IPS DF 6.9 (cell line): ENCODE data around the gene FAM3A.
A peak's percentile ranks its signal among the peaks of the same experiment; 100 is the strongest.
"Not testable (repeated sequence)": the region's sequence is repeated elsewhere in the genome, so short reads cannot be mapped to it uniquely, and the experiment has no call there.

Experiments used
- DNase-seq: peaks from one replicate; pipeline ENCODE4 v3.0.0-alpha.2; 2013; ENCODE audit warnings: low read depth, low spot score
- H3K27ac ChIP-seq: one replicate; pipeline ENCODE4 v1.5.1; 2013; ENCODE audit warnings: low read length, control low read depth
- H3K27me3 ChIP-seq: 2 replicates; pipeline ENCODE4 v1.6.1; 2013; ENCODE audit warnings: mild to moderate bottlenecking, low read length; ENCODE audit not compliant: control insufficient read depth, insufficient read depth
- H3K36me3 ChIP-seq: 2 replicates; pipeline ENCODE4 v1.6.1; 2013; ENCODE audit warnings: low read length; ENCODE audit not compliant: control insufficient read depth, insufficient read depth
- H3K4me1 ChIP-seq: 2 replicates; pipeline ENCODE4 v1.6.1; 2013; ENCODE audit warnings: low read length; ENCODE audit not compliant: control insufficient read depth, insufficient read depth
- H3K4me3 ChIP-seq: 2 replicates; pipeline ENCODE4 v1.5.1; 2013; ENCODE audit warnings: mild to moderate bottlenecking, low read length
- H3K9me3 ChIP-seq: 2 replicates; pipeline ENCODE4 v1.6.1; 2013; ENCODE audit warnings: low read length, inconsistent platforms; ENCODE audit not compliant: control insufficient read depth, insufficient read depth
- WGBS: extraction: QIAGEN DNeasy Blood & Tissue Kit; methylation state at CpG from one replicate; pipeline ENCODE4 v1.1.7; 2013; ENCODE audit warnings: mixed read lengths, missing lambda C conversion rate; ENCODE audit not compliant: insufficient read length, insufficient coverage; 5-methylcytosine and 5-hydroxymethylcytosine counted together

FAM3A gene

DNA sequence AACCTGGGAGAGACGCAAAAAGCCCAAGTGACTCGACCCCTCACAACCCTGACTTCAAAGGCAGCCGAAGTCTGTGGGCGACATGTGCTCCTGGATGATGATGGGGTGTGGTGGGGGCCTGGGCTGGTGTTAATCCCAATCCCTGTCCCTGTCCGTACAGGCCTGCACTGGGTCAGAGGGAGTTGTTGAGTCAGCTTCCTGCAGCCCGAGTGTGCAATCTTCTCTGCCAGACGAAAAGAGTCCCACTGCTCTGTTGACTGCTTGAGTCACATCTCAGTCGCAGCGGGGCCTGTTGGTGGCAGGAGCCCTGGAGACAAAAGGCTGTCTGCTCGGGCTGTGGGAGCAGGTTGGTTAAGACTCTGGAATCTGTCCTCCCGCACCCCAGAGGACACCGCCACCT, 10.3 kb downstream of the FAM3A start:
- no peaks in the 10 kb centered on the region for H3K27me3 ChIP-seq
- no peak for DNase-seq
- no peak overlapping the region for H3K4me3 ChIP-seq
- no peaks in the 10 kb centered on the region for H3K4me1 ChIP-seq
- WGBS: no CpG with 5 or more reads among the region's 12 CpGs
- no peaks in the 10 kb centered on the region for H3K36me3 ChIP-seq
- no peak overlapping the region for H3K27ac ChIP-seq
- no peaks in the 10 kb centered on the region for H3K9me3 ChIP-seq

DNA sequence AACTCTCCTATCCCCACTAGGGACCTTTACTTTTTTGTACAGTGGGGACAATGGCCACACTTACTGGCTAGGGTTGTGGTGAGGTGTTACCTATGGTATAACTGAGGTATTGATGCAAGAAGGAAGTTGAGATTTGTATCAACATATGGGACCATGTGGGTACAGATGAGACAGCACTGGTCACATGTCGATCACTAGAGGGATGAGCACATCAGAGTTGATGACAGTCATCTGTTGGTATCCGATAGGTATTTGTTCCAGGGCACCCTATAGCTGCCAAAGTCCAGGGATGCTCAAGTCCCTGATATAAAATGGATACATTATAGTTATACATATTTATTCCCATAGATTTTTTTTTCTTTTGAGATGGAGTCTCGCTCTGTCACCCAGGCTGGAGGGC, 13.0 kb downstream of the FAM3A start:
- Histone ChIP-seq H3K4me1 (no peaks in the 10 kb centered on the region), H3K27ac (no peak overlapping the region), H3K27me3 (no peaks in the 10 kb centered on the region), H3K9me3 (no peaks in the 10 kb centered on the region), H3K4me3 (no peak overlapping the region), H3K36me3 (no peaks in the 10 kb centered on the region)
- no peak for DNase-seq
- WGBS: no CpG with 5 or more reads among the region's 3 CpGs

DNA sequence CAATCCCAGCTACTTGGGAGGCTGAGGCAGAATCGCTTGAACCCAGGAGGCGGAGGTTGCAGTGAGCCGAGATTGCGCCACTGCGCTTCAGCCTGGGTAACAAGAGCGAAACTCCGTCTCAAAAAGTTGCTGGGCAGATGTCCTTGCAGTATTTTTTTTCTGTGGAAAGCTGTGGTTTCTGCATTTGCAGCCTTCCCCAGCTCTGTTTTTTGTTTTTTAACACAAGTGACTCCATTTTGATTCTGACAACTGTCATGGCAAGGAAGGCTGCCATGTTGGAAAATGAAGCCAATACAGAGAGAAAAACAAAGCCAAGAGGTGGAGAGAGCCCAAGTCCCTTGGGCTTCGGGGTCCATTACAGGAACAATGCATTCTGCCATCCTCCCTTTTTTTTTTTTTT, 13.9 kb downstream of the FAM3A start:
- no CpG with 5 or more reads among the region's 8 CpGs for WGBS
- Histone ChIP-seq H3K4me1 (no peaks in the 10 kb centered on the region), H3K9me3 (no peaks in the 10 kb centered on the region), H3K27ac (no peak overlapping the region), H3K27me3 (no peaks in the 10 kb centered on the region), H3K4me3 (no peak overlapping the region), H3K36me3 (no peaks in the 10 kb centered on the region)
- DNase-seq: no peak

DNA sequence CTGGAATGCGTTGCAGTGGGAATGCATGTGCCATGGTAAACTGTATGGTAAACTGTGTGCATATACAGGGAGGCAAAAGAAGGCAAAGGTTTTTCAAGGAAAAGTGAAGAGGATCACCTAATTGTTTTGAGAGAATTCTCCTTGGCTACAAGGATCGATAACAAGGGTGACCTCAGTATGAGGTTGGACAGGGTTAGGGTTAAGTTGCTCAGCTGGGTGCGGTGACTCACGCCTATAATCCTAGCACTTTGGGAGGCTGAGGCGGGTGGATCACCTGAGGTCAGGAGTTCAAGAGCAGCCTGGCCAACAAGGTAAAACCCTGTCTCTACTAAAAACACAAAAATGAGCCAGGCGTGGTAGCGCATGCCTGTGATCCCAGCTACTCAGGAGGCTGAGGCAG, 14.6 kb downstream of the FAM3A start:
- DNase-seq, H3K4me1 ChIP-seq, H3K27ac ChIP-seq, H3K9me3 ChIP-seq, H3K4me3 ChIP-seq, H3K27me3 ChIP-seq, H3K36me3 ChIP-seq: not testable (repeated sequence)
- no CpG with 5 or more reads among the region's 7 CpGs for WGBS

DNA sequence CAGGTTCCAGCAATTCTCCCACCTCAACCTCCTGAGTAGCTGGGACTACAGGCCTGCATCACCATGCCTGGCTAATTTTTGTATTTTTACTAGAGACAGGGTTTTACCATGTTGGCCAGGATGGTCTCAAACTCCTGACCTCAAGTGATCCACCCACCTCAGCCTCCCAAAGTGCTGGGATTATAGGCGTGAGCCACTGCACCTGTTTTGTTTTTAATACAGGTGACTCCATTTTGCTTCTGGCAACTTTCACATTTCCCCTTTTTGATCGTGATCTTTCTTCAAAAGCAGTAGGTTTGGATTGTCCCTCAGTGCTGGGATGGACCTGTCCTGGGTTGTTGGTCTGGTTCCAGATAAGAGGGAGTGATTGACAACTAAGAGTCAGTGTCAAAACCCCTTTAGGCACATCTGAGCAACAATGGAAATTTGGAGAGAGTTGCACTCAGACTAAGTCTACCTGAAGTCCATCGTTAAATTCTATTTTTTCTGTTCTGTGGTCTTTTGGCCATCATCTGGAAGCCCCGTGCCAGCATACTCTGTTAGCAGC, 19.4 kb downstream of the FAM3A start:
- no CpG with 5 or more reads among the region's 4 CpGs for WGBS
- not testable (repeated sequence) for H3K27me3 ChIP-seq, H3K36me3 ChIP-seq, H3K27ac ChIP-seq, DNase-seq, H3K4me1 ChIP-seq, H3K9me3 ChIP-seq, H3K4me3 ChIP-seq

DNA sequence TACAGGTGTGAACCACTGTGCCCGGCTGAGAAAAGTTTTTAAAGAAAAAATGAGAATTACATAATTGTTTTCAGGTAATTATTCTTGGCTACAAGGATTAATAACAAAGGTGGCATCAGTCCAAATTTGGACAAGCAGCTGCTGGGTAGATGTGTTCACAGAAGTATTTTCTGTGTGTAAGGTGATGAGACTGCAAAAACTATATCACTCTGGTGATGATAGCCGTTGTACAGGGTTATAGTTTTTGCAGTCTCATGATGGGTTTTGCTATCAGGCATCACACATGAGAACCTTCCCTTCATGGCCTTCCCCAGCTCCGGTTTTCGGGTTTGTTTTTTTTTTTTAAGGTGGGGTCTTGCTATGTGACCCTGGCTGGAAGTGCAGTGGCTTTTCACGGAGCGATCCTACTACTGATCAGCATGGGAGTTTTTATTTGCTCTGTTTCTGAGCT, 20.5 kb downstream of the FAM3A start:
- WGBS: no CpG with 5 or more reads among the region's 6 CpGs
- DNase-seq: no peak
- H3K4me1 ChIP-seq: no peaks in the 10 kb centered on the region

DNA sequence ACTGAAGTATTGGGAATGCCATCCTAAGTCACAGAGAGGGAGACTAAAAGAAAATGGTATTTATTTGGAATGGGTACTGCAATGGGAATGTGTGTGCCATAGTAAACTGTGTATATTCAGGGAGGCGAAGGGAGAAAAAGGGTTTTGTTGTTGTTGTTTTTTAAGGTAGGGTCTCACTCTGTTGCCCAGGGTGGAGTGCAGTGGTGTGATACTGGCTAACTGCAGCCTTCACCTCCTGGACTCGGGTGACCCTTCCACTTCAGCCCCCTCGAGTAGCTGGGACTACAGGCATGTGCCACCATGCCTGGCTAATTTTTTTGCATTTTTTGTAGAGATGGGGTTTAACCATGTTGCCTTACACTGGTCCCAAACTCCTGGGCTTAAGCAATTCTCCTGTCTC, 21.3 kb downstream of the FAM3A start:
- WGBS: no CpG with 5 or more reads among the region's 3 CpGs
- Histone ChIP-seq H3K27ac (no peak overlapping the region), H3K4me3 (no peak overlapping the region), H3K36me3 (no peaks in the 10 kb centered on the region), H3K9me3 (no peaks in the 10 kb centered on the region), H3K4me1 (no peaks in the 10 kb centered on the region), H3K27me3 (no peaks in the 10 kb centered on the region)
- DNase-seq: no peak

More for the DNA sequence above, 20.5 kb downstream of the FAM3A start:
- H3K9me3 ChIP-seq: no peaks in the 10 kb centered on the region
- no peak overlapping the region for H3K4me3 ChIP-seq
- H3K36me3 ChIP-seq: no peaks in the 10 kb centered on the region
- H3K27ac ChIP-seq: no peak overlapping the region
- H3K27me3 ChIP-seq: no peaks in the 10 kb centered on the region

DNA sequence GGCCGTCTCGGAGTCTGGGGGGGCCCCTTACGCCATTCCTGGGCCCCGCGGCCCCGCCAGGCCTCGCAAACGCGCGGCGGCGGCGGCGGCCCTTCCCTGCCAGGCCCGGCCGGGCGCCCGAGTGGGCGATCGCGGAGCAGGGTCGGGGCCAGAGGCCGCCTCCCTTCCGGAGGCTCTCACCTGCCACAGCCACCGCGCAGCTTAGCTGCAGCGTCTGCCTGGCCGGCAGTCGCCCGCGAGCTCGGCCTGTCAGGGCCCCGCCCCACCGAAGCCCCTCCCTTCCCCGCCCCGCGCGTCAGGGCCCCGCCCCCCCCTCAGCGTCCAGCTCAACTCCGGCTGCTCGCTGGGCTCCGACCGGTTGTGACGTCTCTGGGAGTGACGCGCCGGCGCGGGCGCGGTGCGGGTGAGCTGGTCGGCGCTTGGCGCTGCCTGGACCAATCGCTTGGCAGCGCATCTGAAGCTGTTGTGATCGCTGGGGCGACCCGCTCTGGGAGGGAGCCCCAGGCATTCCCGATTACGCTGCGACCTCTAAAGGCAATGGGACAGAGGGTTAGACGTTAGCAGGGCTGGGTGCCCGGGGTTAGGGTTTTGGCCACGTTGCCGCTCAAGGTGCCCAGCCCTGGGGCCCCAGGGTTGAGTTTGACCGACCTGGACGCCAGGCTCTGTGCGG, 25.5 kb downstream of the FAM3A start, which contains the start of gene SLC10A3:
Gene SLC10A3, minus strand, starts transcription at position 216 of the 670 bp plus-strand sequence. CDS start 1,689 bp downstream, outside the sequence.
- Histone ChIP-seq H3K27me3 (no peaks in the 10 kb centered on the region), H3K9me3 (no peaks in the 10 kb centered on the region), H3K4me1 (peaks cover 2% of the 10 kb centered on the region; the same call in 1 of the 2 replicates), H3K36me3 (no peaks in the 10 kb centered on the region; the same call in 1 of the 2 replicates), H3K27ac (no peak within 1 kb of the TSS), H3K4me3 (peak within 1 kb of the TSS; percentile 53; the same call in 1 of the 2 replicates)
- DNase-seq: peak; percentile 78
- WGBS: no CpG with 5 or more reads among the region's 71 CpGs

DNA sequence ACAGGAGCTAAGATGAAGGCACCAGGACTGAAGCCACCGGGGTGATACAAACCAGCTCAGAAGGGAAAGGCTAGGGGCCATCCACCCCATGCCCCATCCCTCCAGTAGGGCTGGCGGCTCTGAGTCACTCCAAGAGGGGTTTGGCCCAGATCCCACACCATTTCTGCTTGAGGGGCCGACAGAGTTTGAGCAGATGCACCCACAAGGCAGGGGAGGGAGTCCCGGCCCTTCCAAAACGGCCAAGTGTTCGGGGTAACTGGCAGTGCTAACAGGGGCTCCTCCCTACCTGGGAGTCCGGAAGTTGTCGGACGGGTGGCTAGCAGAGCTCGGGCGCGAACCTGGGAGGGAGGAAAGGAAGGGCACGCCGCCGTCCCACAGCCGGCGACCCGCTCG, 26.0 kb downstream of the FAM3A start:
- H3K4me1 ChIP-seq: peaks cover 2% of the 10 kb centered on the region; the same call in 1 of the 2 replicates
- no peaks in the 10 kb centered on the region for H3K9me3 ChIP-seq
- no peaks in the 10 kb centered on the region for H3K27me3 ChIP-seq
- DNase-seq: no peak
- H3K36me3 ChIP-seq: no peaks in the 10 kb centered on the region; the same call in 1 of the 2 replicates
- no CpG with 5 or more reads among the region's 19 CpGs for WGBS
- peak overlapping the region; percentile 53; the same call in 1 of the 2 replicates for H3K4me3 ChIP-seq
- no peak overlapping the region for H3K27ac ChIP-seq

DNA sequence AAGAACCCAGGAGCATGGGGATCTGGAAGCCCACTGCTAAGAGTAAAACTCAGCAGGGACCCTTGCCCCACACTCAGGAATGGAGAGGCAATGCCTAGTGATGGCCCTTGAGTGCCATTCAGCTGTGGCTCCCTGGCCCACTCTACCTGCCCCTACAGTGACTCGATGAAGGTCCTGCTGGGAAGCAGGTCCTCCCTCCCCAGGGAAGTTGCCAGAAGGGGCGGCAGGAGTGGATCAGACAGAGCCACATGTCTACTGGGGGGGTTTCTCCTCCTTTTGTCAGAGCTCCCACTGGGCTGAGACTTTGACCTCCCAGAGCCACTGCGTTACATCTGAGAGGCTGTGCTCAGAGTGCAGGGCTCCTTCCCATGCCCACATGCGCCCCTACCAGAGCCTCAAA, 26.9 kb downstream of the FAM3A start:
- no peak for DNase-seq
- Histone ChIP-seq H3K4me3 (no peak overlapping the region), H3K27ac (no peak overlapping the region), H3K27me3 (no peaks in the 10 kb centered on the region), H3K4me1 (peaks cover 2% of the 10 kb centered on the region; the same call in 1 of the 2 replicates), H3K36me3 (peaks cover 3% of the 10 kb centered on the region; the same call in 1 of the 2 replicates), H3K9me3 (no peaks in the 10 kb centered on the region)
- WGBS: no CpG with 5 or more reads among the region's 4 CpGs
